PC-9 (cell line): Measurements from ENCODE around the gene GDPD3. TPM values are rescaled to one million over a fixed set of nuclear protein-coding genes. Genes with fewer than 3 reads are reported as not detected.
A peak's percentile ranks its signal among the peaks of the same experiment; 100 is the strongest.

Experiments
- BruUV-seq: library from RNA; stranded (reverse); fragments of 400-500 nt; replicated peaks from 2 replicates; lab custom pipeline; 2021; lab: Mats Ljungman, UMichigan
- CTCF ChIA-PET: fragments of 300-600 bp; sonication (Branson Sonifier 250); formaldehyde crosslinking; loops from one replicate; lab custom pipeline; 2022; ENCODE audit warnings: antibody characterized with exemption; lab: Charles Lee
- POLR2A ChIA-PET: fragments of 300-600 bp; sonication (Branson Sonifier 250); formaldehyde crosslinking; loops from one replicate; lab custom pipeline; 2022; ENCODE audit warnings: antibody characterized with exemption; ENCODE audit not compliant: unreplicated experiment; lab: Charles Lee
- DNase-seq, 2 experiments: peaks; one replicate each; pipeline versions ENCODE4 v3.0.0 to v3.0.0-alpha.2; 2015 to 2022; ENCODE audit warnings: mixed read lengths in 1 of 2
- H2AFZ ChIP-seq: fragments of 200-600 bp; sonication (generic); 2 replicates; pipeline ENCODE4 v1.8.1; 2017; ENCODE audit warnings: antibody characterized with exemption
- H3F3A ChIP-seq: fragments of 200-600 bp; sonication (generic); 2 replicates; pipeline ENCODE4 v1.8.1; 2017; ENCODE audit warnings: antibody characterized with exemption, mild to moderate bottlenecking, low read depth; ENCODE audit not compliant: insufficient read depth
- H3K27ac ChIP-seq: fragments of 200-600 bp; sonication (generic); 2 replicates; pipeline ENCODE4 v1.6.1; 2016; ENCODE audit warnings: mixed run types
- H3K27me3 ChIP-seq: fragments of 200-600 bp; sonication (generic); 2 replicates; pipeline ENCODE4 v1.6.1; 2016; ENCODE audit warnings: low read depth, mixed run types; ENCODE audit not compliant: insufficient read depth
- H3K36me3 ChIP-seq: fragments of 200-600 bp; sonication (generic); 2 replicates; pipeline ENCODE4 v1.6.1; 2016; ENCODE audit warnings: low read depth, mixed run types
- H3K4me1 ChIP-seq: fragments of 200-600 bp; sonication (generic); replicated peaks from 2 replicates; pipeline ENCODE4 v1.6.1; 2016; ENCODE audit warnings: mixed run types; ENCODE audit not compliant: insufficient read depth
- H3K4me2 ChIP-seq: fragments of 200-600 bp; sonication (generic); 2 replicates; pipeline ENCODE4 v1.6.1; 2017; ENCODE audit warnings: mixed run types
- H3K4me3 ChIP-seq: fragments of 200-600 bp; sonication (generic); 2 replicates; pipeline ENCODE4 v1.6.1; 2016; ENCODE audit warnings: mixed run types
- H3K79me2 ChIP-seq: fragments of 200-600 bp; sonication (generic); 2 replicates; pipeline ENCODE4 v1.6.1; 2017; ENCODE audit warnings: low read depth, mixed run types
- H3K9me2 ChIP-seq: fragments of 200-600 bp; sonication (generic); 2 replicates; pipeline ENCODE4 v1.8.1; 2017; ENCODE audit warnings: mild to moderate bottlenecking; ENCODE audit not compliant: insufficient read depth
- H3K9me3 ChIP-seq: fragments of 200-600 bp; sonication (generic); 2 replicates; pipeline ENCODE4 v1.8.1; 2016; ENCODE audit warnings: low read depth; ENCODE audit not compliant: insufficient read depth
- H4K20me1 ChIP-seq: fragments of 200-600 bp; sonication (generic); 2 replicates; pipeline ENCODE4 v1.8.1; 2017; ENCODE audit not compliant: insufficient read depth
- EZH2 ChIP-seq: fragments of 200-600 bp; sonication (generic); IDR thresholded peaks from 2 replicates; pipeline ENCODE4 v1.8.0; 2017; ENCODE audit warnings: antibody characterized with exemption, low read depth
- intact Hi-C: fragments of 100-400 bp; cut with micrococcal nuclease; formaldehyde crosslinking; loops from one replicate; pipeline ENCODE4 v1.10.0; 2022; ENCODE audit not compliant: unreplicated experiment
- total RNA-seq: library from RNA; stranded (reverse); gene quantifications from 2 replicates; pipeline ENCODE4 v1.2.3, GENCODE V29; 2021
- TF ChIP-seq, protein P1 (sequence below): fragments of 200-600 bp; sonication (generic); conservative IDR thresholded peaks from 2 replicates; pipeline ENCODE4 v1.6.1; 2017; ENCODE audit warnings: mixed run types, antibody characterized with exemption, mild to moderate bottlenecking, moderate library complexity

Gene GDPD3
- total RNA-seq, 1 experiment from 2014 or later: 27.5 TPM

GRCh38 chr16:30083216-30084055, 29.9 kb downstream of the GDPD3 start:
- Histone ChIP-seq H3K36me3 (peaks cover 30% of the 10 kb centered on the region; the same call in 1 of the 2 replicates), H3K27ac (no peak overlapping the region), H3K4me2 (no peak overlapping the region), H3K4me3 (no peak overlapping the region), H3K79me2 (peaks cover 27% of the 10 kb centered on the region), H3K4me1 (peaks cover 6% of the 10 kb centered on the region; the same call in 1 of the 2 replicates), H3K27me3 (no peaks in the 10 kb centered on the region), H3K9me2 (no peaks in the 10 kb centered on the region), H2AFZ (no peak overlapping the region), H3F3A (peaks cover 49% of the 10 kb centered on the region), H3K9me3 (no peaks in the 10 kb centered on the region), H4K20me1 (peaks cover 23% of the 10 kb centered on the region)
- POLR2A ChIA-PET: no interaction called here
- no peak for DNase-seq
- CTCF ChIA-PET: no interaction called here
- intact Hi-C loops: no loop called here
- no TSS peak for BruUV-seq
- TF ChIP-seq EZH2: no peak
- TF ChIP-seq, protein P1, sequence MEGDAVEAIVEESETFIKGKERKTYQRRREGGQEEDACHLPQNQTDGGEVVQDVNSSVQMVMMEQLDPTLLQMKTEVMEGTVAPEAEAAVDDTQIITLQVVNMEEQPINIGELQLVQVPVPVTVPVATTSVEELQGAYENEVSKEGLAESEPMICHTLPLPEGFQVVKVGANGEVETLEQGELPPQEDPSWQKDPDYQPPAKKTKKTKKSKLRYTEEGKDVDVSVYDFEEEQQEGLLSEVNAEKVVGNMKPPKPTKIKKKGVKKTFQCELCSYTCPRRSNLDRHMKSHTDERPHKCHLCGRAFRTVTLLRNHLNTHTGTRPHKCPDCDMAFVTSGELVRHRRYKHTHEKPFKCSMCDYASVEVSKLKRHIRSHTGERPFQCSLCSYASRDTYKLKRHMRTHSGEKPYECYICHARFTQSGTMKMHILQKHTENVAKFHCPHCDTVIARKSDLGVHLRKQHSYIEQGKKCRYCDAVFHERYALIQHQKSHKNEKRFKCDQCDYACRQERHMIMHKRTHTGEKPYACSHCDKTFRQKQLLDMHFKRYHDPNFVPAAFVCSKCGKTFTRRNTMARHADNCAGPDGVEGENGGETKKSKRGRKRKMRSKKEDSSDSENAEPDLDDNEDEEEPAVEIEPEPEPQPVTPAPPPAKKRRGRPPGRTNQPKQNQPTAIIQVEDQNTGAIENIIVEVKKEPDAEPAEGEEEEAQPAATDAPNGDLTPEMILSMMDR: no peak

DNA sequence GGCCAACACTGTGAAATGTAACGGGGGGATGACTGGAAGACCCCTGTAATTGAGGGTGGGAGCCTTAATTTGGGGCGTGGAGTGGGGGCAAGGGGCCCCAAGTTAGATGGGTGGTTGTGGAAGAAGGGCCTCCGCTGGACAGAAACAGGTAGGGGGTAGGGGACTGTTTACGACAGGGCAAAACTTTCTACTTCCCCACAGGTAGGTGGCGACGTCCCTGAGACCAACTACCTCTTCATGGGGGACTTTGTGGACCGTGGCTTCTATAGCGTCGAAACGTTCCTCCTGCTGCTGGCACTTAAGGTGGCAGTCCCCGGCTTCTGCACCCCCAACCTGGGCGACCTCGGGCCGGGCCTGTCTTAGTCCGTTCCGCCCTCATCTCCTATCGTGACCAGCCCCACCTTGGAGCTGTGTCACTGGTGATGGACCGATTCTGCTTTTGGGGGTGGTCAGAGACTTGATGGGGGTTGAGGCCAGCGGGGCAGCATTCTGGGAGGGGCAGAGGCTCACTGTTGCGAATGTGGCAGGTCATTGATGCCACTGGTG, 30.7 kb downstream of the GDPD3 start:
- ChIA-PET CTCF (no interaction called here), POLR2A (no interaction called here)
- Histone ChIP-seq H3K4me1 (peaks cover 6% of the 10 kb centered on the region), H3K27ac (no peak overlapping the region), H3F3A (peaks cover 41% of the 10 kb centered on the region), H3K79me2 (peaks cover 35% of the 10 kb centered on the region), H2AFZ (no peak overlapping the region), H3K4me3 (no peak overlapping the region), H3K4me2 (no peak overlapping the region), H3K36me3 (peaks cover 38% of the 10 kb centered on the region; the same call in 1 of the 2 replicates), H3K9me3 (no peaks in the 10 kb centered on the region), H3K9me2 (no peaks in the 10 kb centered on the region), H3K27me3 (no peaks in the 10 kb centered on the region), H4K20me1 (peaks cover 31% of the 10 kb centered on the region)
- no TSS peak for BruUV-seq
- no peak for DNase-seq
- intact Hi-C loops: no loop called here
- no peak for TF ChIP-seq EZH2
- TF ChIP-seq, protein P1: peak; percentile 38; the same call in 1 of the 2 replicates

GRCh38 chr16:30079480-30079879, 33.9 kb downstream of the GDPD3 start:
- Histone ChIP-seq H3K4me3 (no peak overlapping the region), H3K27ac (no peak overlapping the region), H3K4me2 (no peak overlapping the region), H3F3A (peaks cover 34% of the 10 kb centered on the region), H3K79me2 (peaks cover 59% of the 10 kb centered on the region), H3K36me3 (peaks cover 43% of the 10 kb centered on the region; the same call in 1 of the 2 replicates), H3K27me3 (no peaks in the 10 kb centered on the region), H4K20me1 (peaks cover 34% of the 10 kb centered on the region), H3K9me3 (no peaks in the 10 kb centered on the region), H2AFZ (no peak overlapping the region), H3K4me1 (peaks cover 23% of the 10 kb centered on the region), H3K9me2 (no peaks in the 10 kb centered on the region)
- intact Hi-C loops: no loop called here
- DNase-seq: no peak
- TF ChIP-seq, protein P1: no peak
- TF ChIP-seq EZH2: no peak
- BruUV-seq: no TSS peak
- CTCF ChIA-PET: interaction anchor here (0.7 kb wide), 1 partner anchor 14 kb away, joined by 4 read pairs; no protein-coding TSS in a partner anchor
- POLR2A ChIA-PET: no interaction called here
